ENCODE data around the gene CCDC12.

CCDC12 gene

DNA sequence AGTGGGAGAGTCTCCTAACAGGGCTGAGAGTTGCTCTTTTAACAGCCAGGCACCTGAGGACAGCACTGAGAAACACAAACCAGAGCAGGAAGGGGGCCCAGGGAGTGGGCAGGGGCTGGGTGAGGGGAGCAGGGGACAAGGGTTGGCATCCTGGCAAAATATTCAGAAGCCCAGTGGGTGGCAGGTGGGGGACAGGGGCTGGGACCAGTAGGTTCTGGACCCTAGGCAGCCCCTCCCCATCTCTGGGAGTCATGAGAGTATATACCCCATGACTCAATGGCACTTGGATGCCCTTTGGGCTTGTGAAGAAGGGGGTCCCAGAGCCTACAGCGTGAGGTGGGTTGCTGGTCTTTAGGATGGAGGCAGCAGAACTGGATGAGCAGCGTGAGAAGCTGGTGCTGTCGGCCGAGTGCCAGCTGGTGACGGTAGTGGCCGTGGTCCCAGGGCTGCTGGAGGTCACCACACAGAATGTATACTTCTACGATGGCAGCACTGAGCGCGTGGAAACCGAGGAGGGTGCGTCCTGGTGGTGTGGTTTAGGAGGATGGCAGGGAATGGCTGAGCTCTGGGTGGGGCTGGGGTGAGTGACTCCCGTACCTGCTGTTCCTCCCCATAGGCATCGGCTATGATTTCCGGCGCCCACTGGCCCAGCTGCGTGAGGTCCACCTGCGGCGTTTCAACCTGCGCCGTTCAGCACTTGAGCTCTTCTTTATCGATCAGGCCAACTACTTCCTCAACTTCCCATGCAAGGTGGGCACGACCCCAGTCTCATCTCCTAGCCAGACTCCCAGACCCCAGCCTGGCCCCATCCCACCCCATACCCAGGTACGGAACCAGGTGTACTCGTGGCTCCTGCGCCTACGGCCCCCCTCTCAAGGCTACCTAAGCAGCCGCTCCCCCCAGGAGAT lies 27.2 kb upstream of the CCDC12 start:
- H3K79me2 ChIP-seq (ENCODE audit: insufficient read depth, low read length) = no peaks in the 10 kb centered on the region
- H3K4me1 ChIP-seq (ENCODE audit: insufficient read depth, low read length) = no peaks in the 10 kb centered on the region
- H3K27ac ChIP-seq (ENCODE audit: low read length) = peak overlapping the region; percentile 57
- peaks cover under 1% of the 10 kb centered on the region; the same call in 1 of the 2 replicates for H4K20me1 ChIP-seq (ENCODE audit: insufficient read depth, low read length)
- no peak for ATAC-seq (ENCODE audit: insufficient read depth, low read depth)
- H3K27me3 ChIP-seq (ENCODE audit: insufficient read depth, low read length, poor library complexity) = no peaks in the 10 kb centered on the region
- no peak overlapping the region for H3K9ac ChIP-seq (ENCODE audit: low read depth, low read length)
- H3K4me3 ChIP-seq (ENCODE audit: low read depth in 1 of 2, low read length in 2 of 2) = no peak overlapping the region
- H3K36me3 ChIP-seq (ENCODE audit: insufficient read depth, low read length) = peaks cover 100% of the 10 kb centered on the region
- no peak for DNase-seq
- no peak overlapping the region for H3K4me2 ChIP-seq (ENCODE audit: insufficient read depth, low read length)
- TF ChIP-seq EZH2 (IDR thresholded peaks at IDR 0.05; ENCODE audit: borderline replicate concordance, low read depth, low read length, severe bottlenecking) = no peak
- TF ChIP-seq, protein P1, sequence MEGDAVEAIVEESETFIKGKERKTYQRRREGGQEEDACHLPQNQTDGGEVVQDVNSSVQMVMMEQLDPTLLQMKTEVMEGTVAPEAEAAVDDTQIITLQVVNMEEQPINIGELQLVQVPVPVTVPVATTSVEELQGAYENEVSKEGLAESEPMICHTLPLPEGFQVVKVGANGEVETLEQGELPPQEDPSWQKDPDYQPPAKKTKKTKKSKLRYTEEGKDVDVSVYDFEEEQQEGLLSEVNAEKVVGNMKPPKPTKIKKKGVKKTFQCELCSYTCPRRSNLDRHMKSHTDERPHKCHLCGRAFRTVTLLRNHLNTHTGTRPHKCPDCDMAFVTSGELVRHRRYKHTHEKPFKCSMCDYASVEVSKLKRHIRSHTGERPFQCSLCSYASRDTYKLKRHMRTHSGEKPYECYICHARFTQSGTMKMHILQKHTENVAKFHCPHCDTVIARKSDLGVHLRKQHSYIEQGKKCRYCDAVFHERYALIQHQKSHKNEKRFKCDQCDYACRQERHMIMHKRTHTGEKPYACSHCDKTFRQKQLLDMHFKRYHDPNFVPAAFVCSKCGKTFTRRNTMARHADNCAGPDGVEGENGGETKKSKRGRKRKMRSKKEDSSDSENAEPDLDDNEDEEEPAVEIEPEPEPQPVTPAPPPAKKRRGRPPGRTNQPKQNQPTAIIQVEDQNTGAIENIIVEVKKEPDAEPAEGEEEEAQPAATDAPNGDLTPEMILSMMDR (IDR thresholded peaks at IDR 0.05; ENCODE audit: borderline replicate concordance, extremely low read depth, low read length, poor library complexity, severe bottlenecking) = no peak
- H2AFZ ChIP-seq (ENCODE audit: low read depth, low read length) = no peak overlapping the region
- no peaks in the 10 kb centered on the region for H3K9me3 ChIP-seq (ENCODE audit: insufficient read depth, low read length, severe bottlenecking)

DNA sequence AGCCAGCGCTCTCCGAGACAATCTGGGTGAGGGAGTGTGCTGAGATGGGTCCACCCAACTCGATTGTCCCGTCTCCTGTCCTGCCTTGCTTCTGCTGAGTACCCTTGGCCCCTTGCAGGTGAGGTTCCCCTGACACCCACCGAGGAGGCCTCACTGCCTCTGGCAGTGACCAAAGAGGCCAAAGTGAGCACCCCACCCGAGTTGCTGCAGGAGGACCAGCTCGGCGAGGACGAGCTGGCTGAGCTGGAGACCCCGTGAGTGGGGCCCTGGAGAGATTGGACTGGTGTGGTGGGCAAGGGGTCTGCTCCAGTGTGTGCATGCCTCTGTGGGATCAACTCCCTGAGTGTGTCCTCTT lies 26.5 kb upstream of the CCDC12 start:
- peaks cover 100% of the 10 kb centered on the region for H3K36me3 ChIP-seq (ENCODE audit: insufficient read depth, low read length)
- H3K27ac ChIP-seq (ENCODE audit: low read length) = peak overlapping the region; percentile 57
- H4K20me1 ChIP-seq (ENCODE audit: insufficient read depth, low read length) = peaks cover 3% of the 10 kb centered on the region; the same call in 1 of the 2 replicates
- no peak overlapping the region for H3K4me2 ChIP-seq (ENCODE audit: insufficient read depth, low read length)
- no peaks in the 10 kb centered on the region for H3K4me1 ChIP-seq (ENCODE audit: insufficient read depth, low read length)
- TF ChIP-seq EZH2 (IDR thresholded peaks at IDR 0.05; ENCODE audit: borderline replicate concordance, low read depth, low read length, severe bottlenecking) = no peak
- TF ChIP-seq, protein P1 (IDR thresholded peaks at IDR 0.05; ENCODE audit: borderline replicate concordance, extremely low read depth, low read length, poor library complexity, severe bottlenecking) = no peak
- H3K9me3 ChIP-seq (ENCODE audit: insufficient read depth, low read length, severe bottlenecking) = no peaks in the 10 kb centered on the region
- H3K4me3 ChIP-seq (ENCODE audit: low read depth in 1 of 2, low read length in 2 of 2) = no peak overlapping the region
- no peaks in the 10 kb centered on the region for H3K27me3 ChIP-seq (ENCODE audit: insufficient read depth, low read length, poor library complexity)
- DNase-seq (no peak), ATAC-seq (ENCODE audit: insufficient read depth, low read depth) (no peak)
- no peak overlapping the region for H3K9ac ChIP-seq (ENCODE audit: low read depth, low read length)
- H3K79me2 ChIP-seq (ENCODE audit: insufficient read depth, low read length) = no peaks in the 10 kb centered on the region
- H2AFZ ChIP-seq (ENCODE audit: low read depth, low read length) = no peak overlapping the region

DNA sequence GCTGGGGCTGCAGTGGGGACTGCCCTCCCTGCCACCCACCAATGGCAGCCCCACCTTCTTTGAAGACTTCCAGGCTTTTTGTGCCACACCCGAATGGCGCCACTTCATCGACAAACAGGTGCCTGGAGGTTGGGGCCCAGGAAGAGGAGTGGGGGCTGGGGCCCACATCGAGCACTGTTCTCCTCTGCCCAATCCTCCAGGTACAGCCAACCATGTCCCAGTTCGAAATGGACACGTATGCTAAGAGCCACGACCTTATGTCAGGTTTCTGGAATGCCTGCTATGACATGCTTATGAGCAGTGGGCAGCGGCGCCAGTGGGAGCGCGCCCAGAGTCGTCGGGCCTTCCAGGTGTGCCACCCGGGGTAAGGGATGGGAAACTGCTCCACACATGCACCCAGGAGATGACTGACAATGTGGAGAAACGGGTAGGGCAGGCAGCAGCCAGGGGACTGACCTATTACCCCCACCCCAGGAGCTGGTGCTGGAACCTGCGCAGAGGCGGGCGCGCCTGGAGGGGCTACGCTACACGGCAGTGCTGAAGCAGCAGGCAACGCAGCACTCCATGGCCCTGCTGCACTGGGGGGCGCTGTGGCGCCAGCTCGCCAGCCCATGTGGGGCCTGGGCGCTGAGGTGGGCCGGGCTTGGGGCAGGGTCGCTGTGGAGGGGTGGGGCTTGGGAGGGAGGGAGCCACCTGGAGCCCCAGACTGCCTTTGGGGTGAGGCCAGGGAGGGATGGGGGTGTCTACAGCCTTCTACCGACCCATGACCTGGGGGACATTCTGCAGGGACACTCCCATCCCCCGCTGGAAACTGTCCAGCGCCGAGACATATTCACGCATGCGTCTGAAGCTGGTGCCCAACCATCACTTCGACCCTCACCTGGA lies 25.9 kb upstream of the CCDC12 start:
- Histone ChIP-seq H4K20me1 (ENCODE audit: insufficient read depth, low read length) (peaks cover 3% of the 10 kb centered on the region; the same call in 1 of the 2 replicates), H3K9ac (ENCODE audit: low read depth, low read length) (no peak overlapping the region), H3K4me2 (ENCODE audit: insufficient read depth, low read length) (no peak overlapping the region), H3K9me3 (ENCODE audit: insufficient read depth, low read length, severe bottlenecking) (no peaks in the 10 kb centered on the region), H3K27ac (ENCODE audit: low read length) (peak overlapping the region; percentile 57), H3K4me3 (ENCODE audit: low read depth in 1 of 2, low read length in 2 of 2) (no peak overlapping the region), H3K4me1 (ENCODE audit: insufficient read depth, low read length) (no peaks in the 10 kb centered on the region), H3K79me2 (ENCODE audit: insufficient read depth, low read length) (no peaks in the 10 kb centered on the region), H3K36me3 (ENCODE audit: insufficient read depth, low read length) (peaks cover 100% of the 10 kb centered on the region), H2AFZ (ENCODE audit: low read depth, low read length) (no peak overlapping the region), H3K27me3 (ENCODE audit: insufficient read depth, low read length, poor library complexity) (no peaks in the 10 kb centered on the region)
- DNase-seq = peak; percentile 40
- no peak for TF ChIP-seq EZH2 (IDR thresholded peaks at IDR 0.05; ENCODE audit: borderline replicate concordance, low read depth, low read length, severe bottlenecking)
- TF ChIP-seq, protein P1 (IDR thresholded peaks at IDR 0.05; ENCODE audit: borderline replicate concordance, extremely low read depth, low read length, poor library complexity, severe bottlenecking) = peak; percentile 56
- peak; percentile 40; the same call in 2 of the 3 replicates for ATAC-seq (ENCODE audit: insufficient read depth, low read depth)

Data from DND-41 (cell line).